ENCODE data around the gene RABGGTA. TPM values are rescaled to one million over a fixed set of nuclear protein-coding genes. Genes with fewer than 3 reads are reported as not detected.
"Not testable (repeated sequence)": the region's sequence is repeated elsewhere in the genome, so short reads cannot be mapped to it uniquely, and the experiment has no call there.

RABGGTA gene
- total and polyA plus RNA-seq, 8 donors, result 20.2 to 53.3 (median 26.3) TPM

DNA sequence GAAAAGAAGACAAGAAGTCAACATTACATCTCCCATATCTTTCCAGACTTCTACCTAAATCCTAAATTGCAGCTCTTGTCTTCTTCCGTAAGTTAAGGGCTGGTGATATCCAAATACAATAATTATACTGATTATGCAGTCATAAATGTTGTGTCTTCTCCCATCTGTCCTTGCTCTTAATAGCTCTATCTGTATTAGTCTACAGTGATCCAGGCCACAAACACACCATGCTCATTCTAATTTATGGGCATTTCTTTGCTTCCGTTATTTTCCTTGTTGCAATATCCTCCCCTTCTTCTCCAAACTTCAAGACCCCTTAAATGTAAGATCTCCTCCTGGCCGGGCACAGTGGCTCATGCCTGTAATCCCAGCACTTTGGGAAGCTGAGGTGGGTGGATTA is 51.9 kb downstream of the RABGGTA start:
- Histone ChIP-seq H3K4me1 (peaks cover 6 to 16% of the 10 kb centered on the region in 2 donors), H3K36me3 (peaks cover 0 to 9% of the 10 kb centered on the region in 2 donors), H3K4me3 (no peak overlapping the region), H3K9me3 (no peaks in the 10 kb centered on the region), H3K27ac (no peak overlapping the region), H3K27me3 (no peaks in the 10 kb centered on the region)
- DNase-seq, result no peak
- intact Hi-C loops (cut with DNase I), result no loop called here
- ATAC-seq, result no peak
- TF ChIP-seq, protein P1, sequence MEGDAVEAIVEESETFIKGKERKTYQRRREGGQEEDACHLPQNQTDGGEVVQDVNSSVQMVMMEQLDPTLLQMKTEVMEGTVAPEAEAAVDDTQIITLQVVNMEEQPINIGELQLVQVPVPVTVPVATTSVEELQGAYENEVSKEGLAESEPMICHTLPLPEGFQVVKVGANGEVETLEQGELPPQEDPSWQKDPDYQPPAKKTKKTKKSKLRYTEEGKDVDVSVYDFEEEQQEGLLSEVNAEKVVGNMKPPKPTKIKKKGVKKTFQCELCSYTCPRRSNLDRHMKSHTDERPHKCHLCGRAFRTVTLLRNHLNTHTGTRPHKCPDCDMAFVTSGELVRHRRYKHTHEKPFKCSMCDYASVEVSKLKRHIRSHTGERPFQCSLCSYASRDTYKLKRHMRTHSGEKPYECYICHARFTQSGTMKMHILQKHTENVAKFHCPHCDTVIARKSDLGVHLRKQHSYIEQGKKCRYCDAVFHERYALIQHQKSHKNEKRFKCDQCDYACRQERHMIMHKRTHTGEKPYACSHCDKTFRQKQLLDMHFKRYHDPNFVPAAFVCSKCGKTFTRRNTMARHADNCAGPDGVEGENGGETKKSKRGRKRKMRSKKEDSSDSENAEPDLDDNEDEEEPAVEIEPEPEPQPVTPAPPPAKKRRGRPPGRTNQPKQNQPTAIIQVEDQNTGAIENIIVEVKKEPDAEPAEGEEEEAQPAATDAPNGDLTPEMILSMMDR (IDR thresholded peaks at IDR 0.05), result no peak

DNA sequence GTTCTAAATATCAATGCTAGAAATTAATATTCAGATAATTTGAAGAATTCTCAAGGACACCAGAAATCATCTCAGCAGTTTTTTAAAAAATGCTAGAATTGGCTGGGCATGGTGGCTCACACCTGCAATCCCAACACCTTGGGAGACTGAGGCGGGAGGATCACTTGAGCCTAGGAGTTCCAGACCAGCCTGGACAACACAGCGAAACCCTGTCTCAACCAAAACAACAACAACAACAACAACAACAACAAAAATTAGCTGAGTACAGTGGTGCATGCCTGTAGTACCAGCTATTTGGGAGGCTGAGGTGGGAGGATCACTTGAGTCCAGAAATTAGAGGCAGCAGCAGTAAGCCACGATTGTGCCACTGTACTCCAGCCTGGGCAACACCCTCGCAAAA is 52.3 kb downstream of the RABGGTA start:
- H3K27ac ChIP-seq, result no peak overlapping the region
- H3K4me3 ChIP-seq, result no peak overlapping the region
- peaks cover 6 to 21% of the 10 kb centered on the region in 2 donors for H3K4me1 ChIP-seq
- TF ChIP-seq, protein P1 (IDR thresholded peaks at IDR 0.05), result no peak
- H3K9me3 ChIP-seq, result no peaks in the 10 kb centered on the region
- H3K27me3 ChIP-seq, result no peaks in the 10 kb centered on the region
- intact Hi-C loops (cut with DNase I), result no loop called here
- peaks cover 0 to 9% of the 10 kb centered on the region in 2 donors for H3K36me3 ChIP-seq
- no peak for DNase-seq
- ATAC-seq, result no peak

DNA sequence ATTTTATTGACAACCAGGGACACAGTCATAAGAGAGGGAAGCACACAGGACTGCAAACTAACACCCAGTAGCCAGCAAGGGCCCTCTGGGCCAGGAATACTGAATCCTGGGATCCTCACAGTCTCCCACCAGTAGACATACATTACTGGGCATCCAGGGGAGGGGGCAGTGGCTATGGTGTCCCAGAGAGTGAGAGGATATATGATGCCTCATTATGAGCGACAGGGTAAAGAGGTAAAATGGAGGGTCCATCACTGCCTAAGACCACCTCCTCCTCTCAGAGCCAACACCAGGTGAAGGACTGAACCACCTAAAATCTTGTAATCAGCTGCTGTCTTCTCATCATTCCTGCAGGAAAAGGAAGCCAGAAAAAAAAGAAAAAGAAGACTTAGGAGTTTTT is 54.5 kb downstream of the RABGGTA start:
- H3K9me3 ChIP-seq; H3K27ac ChIP-seq; intact Hi-C loops (cut with DNase I); H3K36me3 ChIP-seq; H3K4me3 ChIP-seq; H3K27me3 ChIP-seq; DNase-seq; ATAC-seq: not testable (repeated sequence)
- peaks cover 9 to 36% of the 10 kb centered on the region in 2 donors for H3K4me1 ChIP-seq

DNA sequence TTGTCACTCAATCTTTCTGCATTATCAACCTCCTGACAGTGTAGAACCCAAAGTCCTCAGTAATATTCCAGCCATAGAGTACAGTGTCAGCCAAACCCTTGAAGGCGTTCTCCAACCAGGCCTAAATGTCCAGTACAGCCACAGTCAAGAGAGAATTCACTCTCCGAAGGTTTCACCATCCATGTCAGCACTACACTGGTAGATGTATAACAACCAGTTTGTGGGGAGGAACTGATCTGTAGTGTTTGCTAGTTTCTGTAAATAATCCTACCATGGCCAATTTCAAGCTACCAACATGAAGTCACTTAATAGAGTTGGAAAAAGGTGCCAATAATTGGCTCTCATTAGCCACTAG is 55.1 kb downstream of the RABGGTA start:
- TF ChIP-seq, protein P1 (IDR thresholded peaks at IDR 0.05), result no peak
- peak overlapping the region in 1 of 2 donors; percentile 95 for H3K27ac ChIP-seq

More for the DNA sequence above, 55.1 kb downstream of the RABGGTA start:
- no peak overlapping the region for H3K4me3 ChIP-seq
- DNase-seq (no peak), ATAC-seq (no peak)
- H3K27me3 ChIP-seq, result no peaks in the 10 kb centered on the region
- peaks cover 9 to 42% of the 10 kb centered on the region in 2 donors for H3K4me1 ChIP-seq
- intact Hi-C loops (cut with DNase I), result no loop called here
- no peaks in the 10 kb centered on the region for H3K9me3 ChIP-seq
- H3K36me3 ChIP-seq, result peaks cover 0 to 12% of the 10 kb centered on the region in 2 donors

Other genes with a start within 250 kb of the RABGGTA start
Only the 30 nearest of the 34 such genes appear.
- gene DCAF11, start 156.8 kb downstream of the RABGGTA start, total RNA-seq, result 10 to 100 TPM; 56.4 to 65.1 TPM
- gene DCAF11, start 156.8 kb downstream of the RABGGTA start, polyA plus RNA-seq (ENCODE audit: insufficient read length in 6 of 6), result 10 to 100 TPM; 60.6 to 76.3 (median 67.6) TPM
- 1 to 10 TPM; 1.6 to 2.7 TPM for gene NRL, start 156.6 kb downstream of the RABGGTA start, total RNA-seq
- 1 to 10 TPM in 5 of 6 donors, under 1 TPM in 1; 0.97 to 1.8 (median 1.4) TPM for gene NRL, start 156.6 kb downstream of the RABGGTA start, polyA plus RNA-seq (ENCODE audit: insufficient read length in 6 of 6)
- under 1 TPM; 0.68 to 0.76 TPM for gene FITM1, start 140.9 kb downstream of the RABGGTA start, total RNA-seq
- gene FITM1, start 140.9 kb downstream of the RABGGTA start, polyA plus RNA-seq (ENCODE audit: insufficient read length in 6 of 6), result 1 to 10 TPM in 4 of 6 donors, under 1 TPM in 2; 0.77 to 1.5 (median 1.0) TPM
- 100 to 1,000 TPM; 190 to 203 TPM for gene PSME1, start 135.4 kb downstream of the RABGGTA start, total RNA-seq
- gene PSME1, start 135.4 kb downstream of the RABGGTA start, polyA plus RNA-seq (ENCODE audit: insufficient read length in 6 of 6), result 100 to 1,000 TPM; 189 to 236 (median 221) TPM
- 10 to 100 TPM; 16.2 to 18.1 TPM for gene EMC9, start 130.0 kb downstream of the RABGGTA start, total RNA-seq
- gene EMC9, start 130.0 kb downstream of the RABGGTA start, polyA plus RNA-seq (ENCODE audit: insufficient read length in 6 of 6), result 10 to 100 TPM; 13.5 to 24.3 (median 23.0) TPM
- gene PSME2, start 125.0 kb downstream of the RABGGTA start, total RNA-seq, result 100 to 1,000 TPM; 134 to 224 TPM
- gene PSME2, start 125.0 kb downstream of the RABGGTA start, polyA plus RNA-seq (ENCODE audit: insufficient read length in 6 of 6), result 100 to 1,000 TPM; 126 to 164 (median 159) TPM
- gene RNF31, start 124.1 kb downstream of the RABGGTA start, total RNA-seq, result 10 to 100 TPM; 49.3 to 61.5 TPM
- 10 to 100 TPM; 42.4 to 69.9 (median 54.6) TPM for gene RNF31, start 124.1 kb downstream of the RABGGTA start, polyA plus RNA-seq (ENCODE audit: insufficient read length in 6 of 6)
- 100 to 1,000 TPM in 1 of 2 donors, 10 to 100 TPM in 1; 95.6 to 131 TPM for gene IRF9, start 110.3 kb downstream of the RABGGTA start, total RNA-seq
- 10 to 100 TPM; 53.4 to 69.9 (median 61.2) TPM for gene IRF9, start 110.3 kb downstream of the RABGGTA start, polyA plus RNA-seq (ENCODE audit: insufficient read length in 6 of 6)
- 10 to 100 TPM; 27.0 to 31.6 TPM for gene REC8, start 99.5 kb downstream of the RABGGTA start, total RNA-seq
- gene REC8, start 99.5 kb downstream of the RABGGTA start, polyA plus RNA-seq (ENCODE audit: insufficient read length in 6 of 6), result 10 to 100 TPM; 38.5 to 66.0 (median 44.3) TPM
- 10 to 100 TPM; 25.0 to 62.4 TPM for gene IPO4, start 82.8 kb downstream of the RABGGTA start, total RNA-seq
- 10 to 100 TPM; 22.6 to 39.5 (median 29.0) TPM for gene IPO4, start 82.8 kb downstream of the RABGGTA start, polyA plus RNA-seq (ENCODE audit: insufficient read length in 6 of 6)
- gene TM9SF1, start 76.2 kb downstream of the RABGGTA start, total RNA-seq, result 10 to 100 TPM; 64.9 to 72.5 TPM
- 10 to 100 TPM; 28.1 to 37.6 (median 32.4) TPM for gene TM9SF1, start 76.2 kb downstream of the RABGGTA start, polyA plus RNA-seq (ENCODE audit: insufficient read length in 6 of 6)
- gene TSSK4, start 65.9 kb downstream of the RABGGTA start, total RNA-seq, result under 1 TPM; 0.37 to 0.55 TPM
- 10 to 100 TPM in 5 of 6 donors, 1 to 10 TPM in 1; 9.6 to 16.1 (median 13.7) TPM for gene TSSK4, start 65.9 kb downstream of the RABGGTA start, polyA plus RNA-seq (ENCODE audit: insufficient read length in 6 of 6)
- 10 to 100 TPM; 35.0 to 46.7 TPM for gene CHMP4A, start 58.1 kb downstream of the RABGGTA start, total RNA-seq
- gene CHMP4A, start 58.1 kb downstream of the RABGGTA start, polyA plus RNA-seq (ENCODE audit: insufficient read length in 6 of 6), result 10 to 100 TPM; 52.8 to 64.6 (median 58.8) TPM
- 10 to 100 TPM; 12.4 to 13.8 TPM for gene MDP1, start 55.5 kb downstream of the RABGGTA start, total RNA-seq
- 10 to 100 TPM in 5 of 6 donors, 1 to 10 TPM in 1; 9.8 to 19.4 (median 11.7) TPM for gene MDP1, start 55.5 kb downstream of the RABGGTA start, polyA plus RNA-seq (ENCODE audit: insufficient read length in 6 of 6)
- gene NEDD8, start 39.2 kb downstream of the RABGGTA start, total RNA-seq, result 100 to 1,000 TPM; 162 to 163 TPM
- 100 to 1,000 TPM; 185 to 219 (median 203) TPM for gene NEDD8, start 39.2 kb downstream of the RABGGTA start, polyA plus RNA-seq (ENCODE audit: insufficient read length in 6 of 6)
- gene GMPR2, start 38.7 kb downstream of the RABGGTA start, total RNA-seq, result 10 to 100 TPM; 63.6 to 69.6 TPM
- 100 to 1,000 TPM in 4 of 6 donors, 10 to 100 TPM in 2; 96.6 to 117 (median 114) TPM for gene GMPR2, start 38.7 kb downstream of the RABGGTA start, polyA plus RNA-seq (ENCODE audit: insufficient read length in 6 of 6)
- gene TINF2, start 29.0 kb downstream of the RABGGTA start, total RNA-seq, result 100 to 1,000 TPM; 105 to 110 TPM
- gene TINF2, start 29.0 kb downstream of the RABGGTA start, polyA plus RNA-seq (ENCODE audit: insufficient read length in 6 of 6), result 10 to 100 TPM; 52.2 to 67.0 (median 58.3) TPM
- 1 to 10 TPM; 7.6 to 9.6 TPM for gene TGM1, start 8.4 kb downstream of the RABGGTA start, total RNA-seq
- gene TGM1, start 8.4 kb downstream of the RABGGTA start, polyA plus RNA-seq (ENCODE audit: insufficient read length in 6 of 6), result 1 to 10 TPM; 2.6 to 4.3 (median 3.2) TPM
- gene DHRS1, start 28.2 kb upstream of the RABGGTA start, total RNA-seq, result 10 to 100 TPM; 24.9 to 50.2 TPM
- 10 to 100 TPM; 37.7 to 55.5 (median 42.6) TPM for gene DHRS1, start 28.2 kb upstream of the RABGGTA start, polyA plus RNA-seq (ENCODE audit: insufficient read length in 6 of 6)
- gene NOP9, start 28.3 kb upstream of the RABGGTA start, total RNA-seq, result 10 to 100 TPM; 22.4 to 24.8 TPM
- gene NOP9, start 28.3 kb upstream of the RABGGTA start, polyA plus RNA-seq (ENCODE audit: insufficient read length in 6 of 6), result 10 to 100 TPM; 22.4 to 28.4 (median 26.0) TPM
- gene CIDEB, start 36.4 kb upstream of the RABGGTA start, total RNA-seq, result 10 to 100 TPM in 1 of 2 donors, 1 to 10 TPM in 1; 9.2 to 22.7 TPM
- 10 to 100 TPM in 5 of 6 donors, 1 to 10 TPM in 1; 9.5 to 14.8 (median 13.9) TPM for gene CIDEB, start 36.4 kb upstream of the RABGGTA start, polyA plus RNA-seq (ENCODE audit: insufficient read length in 6 of 6)
- gene LTB4R2, start 38.5 kb upstream of the RABGGTA start, total RNA-seq, result 1 to 10 TPM; 4.5 to 6.3 TPM
- gene LTB4R2, start 38.5 kb upstream of the RABGGTA start, polyA plus RNA-seq (ENCODE audit: insufficient read length in 6 of 6), result 1 to 10 TPM; 4.0 to 5.9 (median 5.6) TPM
- gene LTB4R, start 39.9 kb upstream of the RABGGTA start, total RNA-seq, result 10 to 100 TPM in 1 of 2 donors, 1 to 10 TPM in 1; 5.9 to 26.1 TPM
- gene LTB4R, start 39.9 kb upstream of the RABGGTA start, polyA plus RNA-seq (ENCODE audit: insufficient read length in 6 of 6), result 1 to 10 TPM; 5.3 to 7.7 (median 6.5) TPM
- gene ADCY4, start 63.5 kb upstream of the RABGGTA start, total RNA-seq, result 10 to 100 TPM; 38.2 to 45.2 TPM
- 10 to 100 TPM; 25.7 to 48.5 (median 32.2) TPM for gene ADCY4, start 63.5 kb upstream of the RABGGTA start, polyA plus RNA-seq (ENCODE audit: insufficient read length in 6 of 6)
- 10 to 100 TPM; 16.1 to 26.3 TPM for gene RIPK3, start 68.4 kb upstream of the RABGGTA start, total RNA-seq
- 1 to 10 TPM; 2.4 to 3.8 (median 3.0) TPM for gene RIPK3, start 68.4 kb upstream of the RABGGTA start, polyA plus RNA-seq (ENCODE audit: insufficient read length in 6 of 6)
- gene NFATC4, start 96.6 kb upstream of the RABGGTA start, total RNA-seq, result 10 to 100 TPM; 39.4 to 64.2 TPM
- gene NFATC4, start 96.6 kb upstream of the RABGGTA start, polyA plus RNA-seq (ENCODE audit: insufficient read length in 6 of 6), result 100 to 1,000 TPM in 1 of 6 donors, 10 to 100 TPM in 5; 72.2 to 102 (median 89.4) TPM
- gene NYNRIN, start 127.4 kb upstream of the RABGGTA start, total RNA-seq, result 10 to 100 TPM; 16.2 to 23.4 TPM
- 100 to 1,000 TPM in 3 of 6 donors, 10 to 100 TPM in 3; 86.3 to 120 (median 98.9) TPM for gene NYNRIN, start 127.4 kb upstream of the RABGGTA start, polyA plus RNA-seq (ENCODE audit: insufficient read length in 6 of 6)
- 1 to 10 TPM; 5.9 to 6.4 TPM for gene CBLN3, start 158.1 kb upstream of the RABGGTA start, total RNA-seq
- gene CBLN3, start 158.1 kb upstream of the RABGGTA start, polyA plus RNA-seq (ENCODE audit: insufficient read length in 6 of 6), result 1 to 10 TPM; 2.2 to 4.1 (median 3.5) TPM
- gene KHNYN, start 158.4 kb upstream of the RABGGTA start, total RNA-seq, result 10 to 100 TPM; 48.0 to 49.3 TPM
- 10 to 100 TPM; 46.8 to 56.6 (median 51.3) TPM for gene KHNYN, start 158.4 kb upstream of the RABGGTA start, polyA plus RNA-seq (ENCODE audit: insufficient read length in 6 of 6)
- gene SDR39U1, start 171.2 kb upstream of the RABGGTA start, total RNA-seq, result 10 to 100 TPM; 32.7 to 40.7 TPM
- 10 to 100 TPM; 39.9 to 51.9 (median 47.7) TPM for gene SDR39U1, start 171.2 kb upstream of the RABGGTA start, polyA plus RNA-seq (ENCODE audit: insufficient read length in 6 of 6)